Measurements from ENCODE around the gene BDP1. TPM values are rescaled to one million over a fixed set of nuclear protein-coding genes. Genes with fewer than 3 reads are reported as not detected.
A peak's percentile ranks its signal among the peaks of the same experiment; 100 is the strongest.
"Not testable (repeated sequence)": the region's sequence is repeated elsewhere in the genome, so short reads cannot be mapped to it uniquely, and the experiment has no call there.

The BDP1 gene
- total RNA-seq, result 25.8 and 36.6 TPM in 2 replicates

- peak; percentile 79 for DNase-seq (ENCODE audit: low read depth, low spot score)
These were observed at the start of gene BDP1 for GRCh38 chr5:71455427-71456361. TSS of gene BDP1 (plus strand) at chr5:71455651. CDS start at chr5:71455878, 227 bp downstream.

GRCh38 chr5:71410088-71410487, 45.4 kb upstream of the BDP1 start:
- not testable (repeated sequence) for DNase-seq (ENCODE audit: low read depth, low spot score)

GRCh38 chr5:71415626-71416025, 39.8 kb upstream of the BDP1 start:
- not testable (repeated sequence) for DNase-seq (ENCODE audit: low read depth, low spot score)

GRCh38 chr5:71418026-71418425, 37.4 kb upstream of the BDP1 start:
- not testable (repeated sequence) for DNase-seq (ENCODE audit: low read depth, low spot score)

- not testable (repeated sequence) for DNase-seq (ENCODE audit: low read depth, low spot score)
These were observed 34.2 kb upstream of the BDP1 start for GRCh38 chr5:71421278-71421677.

- not testable (repeated sequence) for DNase-seq (ENCODE audit: low read depth, low spot score)
These were observed 31.6 kb upstream of the BDP1 start for GRCh38 chr5:71423896-71424295.

- not testable (repeated sequence) for DNase-seq (ENCODE audit: low read depth, low spot score)
These were observed 28.6 kb upstream of the BDP1 start for GRCh38 chr5:71426686-71427474.

- DNase-seq (ENCODE audit: low read depth, low spot score), result not testable (repeated sequence)
These were observed 23.0 kb upstream of the BDP1 start for GRCh38 chr5:71432410-71432809.

GRCh38 chr5:71434825-71435224, 20.6 kb upstream of the BDP1 start:
- DNase-seq (ENCODE audit: low read depth, low spot score), result not testable (repeated sequence)

- DNase-seq (ENCODE audit: low read depth, low spot score), result not testable (repeated sequence)
These were observed 13.9 kb upstream of the BDP1 start for GRCh38 chr5:71441564-71441963.

- not testable (repeated sequence) for DNase-seq (ENCODE audit: low read depth, low spot score)
These were observed 11.6 kb upstream of the BDP1 start for GRCh38 chr5:71443891-71444290.

- not testable (repeated sequence) for DNase-seq (ENCODE audit: low read depth, low spot score)
These were observed 10.4 kb upstream of the BDP1 start for GRCh38 chr5:71445015-71445414.

- not testable (repeated sequence) for DNase-seq (ENCODE audit: low read depth, low spot score)
These were observed 9.8 kb upstream of the BDP1 start for GRCh38 chr5:71445523-71446152.

- DNase-seq (ENCODE audit: low read depth, low spot score), result not testable (repeated sequence)
These were observed 8.8 kb upstream of the BDP1 start for GRCh38 chr5:71446540-71447216.

- DNase-seq (ENCODE audit: low read depth, low spot score), result not testable (repeated sequence)
These were observed 8.1 kb upstream of the BDP1 start for GRCh38 chr5:71447218-71447808.

GRCh38 chr5:71452876-71453275, 2.6 kb upstream of the BDP1 start:
- DNase-seq (ENCODE audit: low read depth, low spot score), result no peak

- DNase-seq (ENCODE audit: low read depth, low spot score), result no peak
These were observed 538 bp upstream of the BDP1 start for GRCh38 chr5:71454913-71455312.

GRCh38 chr5:71456362-71456743, 902 bp downstream of the BDP1 start:
- DNase-seq (ENCODE audit: low read depth, low spot score), result no peak

GRCh38 chr5:71457106-71457505, 1.7 kb downstream of the BDP1 start:
- no peak for DNase-seq (ENCODE audit: low read depth, low spot score)

- DNase-seq (ENCODE audit: low read depth, low spot score), result no peak
These were observed 5.2 kb downstream of the BDP1 start for GRCh38 chr5:71460693-71461092.

GRCh38 chr5:71461360-71461759, 5.9 kb downstream of the BDP1 start:
- no peak for DNase-seq (ENCODE audit: low read depth, low spot score)
